GM19351 (cell line): Measurements from ENCODE around the gene DCP2.

Experiments used
- ATAC-seq: cut with Tn5 transposase; IDR thresholded peaks from one replicate; pipeline ENCODE4 v1.9.1; 2021; ENCODE audit warnings: mild to moderate bottlenecking, moderate library complexity; ENCODE audit not compliant: unreplicated experiment

Gene DCP2

DNA sequence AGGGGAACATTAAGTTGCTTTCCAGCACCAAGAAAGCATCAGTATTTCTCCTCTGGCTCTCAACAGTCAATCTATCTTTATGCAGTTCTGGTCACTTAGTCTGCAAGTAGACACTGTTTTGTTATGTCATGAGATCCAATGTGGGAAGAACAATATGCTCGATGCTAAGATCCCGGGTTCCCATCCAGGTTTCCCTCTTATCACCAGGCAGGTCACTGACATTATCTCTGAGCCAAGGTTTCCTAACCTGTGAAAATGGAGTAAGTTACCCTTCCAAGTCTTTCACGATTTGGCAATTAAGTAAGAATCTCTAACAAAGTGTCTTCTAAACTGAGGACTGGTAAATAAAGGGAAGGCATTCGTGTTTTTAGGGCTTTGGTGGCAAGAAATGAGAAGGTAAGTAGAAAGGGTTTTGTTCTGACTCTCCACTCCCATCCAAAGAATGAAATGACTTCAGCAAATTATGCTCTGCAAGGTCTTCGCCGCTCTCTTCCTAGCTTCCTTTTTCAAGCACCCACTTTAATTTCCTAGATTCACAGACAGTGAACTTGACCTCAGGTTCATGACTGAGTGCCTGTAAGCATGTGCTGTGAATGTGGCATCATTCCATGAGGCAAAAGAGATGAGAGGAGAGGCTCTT lies 86.4 kb downstream of the DCP2 start:
- ATAC-seq: no peak

DNA sequence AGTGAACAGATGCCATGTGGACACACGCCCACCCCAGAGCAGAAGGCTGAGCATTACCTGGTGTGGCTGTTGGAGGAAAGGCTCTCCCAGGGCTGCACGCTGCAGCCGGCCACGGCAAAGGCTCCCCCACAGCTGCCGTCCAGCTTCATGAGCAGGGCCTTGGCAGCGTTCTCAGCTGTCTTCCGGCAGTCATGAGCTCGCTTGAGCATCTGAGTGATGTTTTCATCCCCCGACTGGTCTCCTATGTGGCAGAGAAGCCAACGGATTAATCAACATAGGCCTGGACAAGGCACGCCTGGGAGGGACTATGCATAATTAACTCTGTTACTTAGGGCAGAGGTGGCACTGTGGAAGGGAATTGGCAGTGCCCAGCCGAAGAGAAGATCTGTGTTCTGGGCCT lies 87.3 kb downstream of the DCP2 start:
- ATAC-seq: no peak

DNA sequence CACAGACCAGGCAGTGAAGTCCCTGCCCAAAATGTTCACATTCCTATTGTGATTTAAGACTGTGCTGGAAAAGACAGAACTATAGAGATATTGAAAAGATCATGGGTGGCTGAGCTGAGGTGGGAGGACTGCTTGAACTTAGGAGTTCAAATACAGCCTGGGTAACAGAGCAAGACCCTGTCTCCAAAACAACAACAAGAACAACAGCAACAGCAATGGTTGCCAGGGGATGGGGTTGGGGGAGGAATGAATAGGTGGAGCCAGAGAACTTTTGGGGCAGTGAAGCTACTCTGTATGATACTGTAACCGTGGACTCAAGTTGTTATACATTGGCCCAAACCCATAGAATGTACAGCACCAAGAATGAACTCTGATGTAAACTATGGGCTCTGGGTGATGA lies 88.2 kb downstream of the DCP2 start:
- ATAC-seq: no peak

DNA sequence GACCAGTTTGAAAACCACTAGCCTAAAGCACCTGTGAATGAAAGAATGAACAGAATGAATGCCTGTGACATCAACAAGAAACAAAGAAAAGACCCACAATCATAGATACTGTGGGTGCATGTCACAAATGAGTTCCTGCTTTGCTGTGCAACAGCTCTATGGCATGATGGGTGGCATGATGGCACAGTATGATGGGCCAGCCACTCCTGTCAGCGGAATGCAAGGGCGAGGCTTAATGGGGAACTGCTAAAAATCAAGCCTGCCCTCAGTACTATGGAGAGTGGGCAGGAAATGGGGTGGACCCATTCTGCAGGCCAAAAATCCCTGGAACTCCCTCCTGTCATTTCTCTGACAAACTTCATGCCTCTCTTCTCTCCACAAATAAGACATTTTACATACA lies 89.0 kb downstream of the DCP2 start:
- no peak for ATAC-seq

DNA sequence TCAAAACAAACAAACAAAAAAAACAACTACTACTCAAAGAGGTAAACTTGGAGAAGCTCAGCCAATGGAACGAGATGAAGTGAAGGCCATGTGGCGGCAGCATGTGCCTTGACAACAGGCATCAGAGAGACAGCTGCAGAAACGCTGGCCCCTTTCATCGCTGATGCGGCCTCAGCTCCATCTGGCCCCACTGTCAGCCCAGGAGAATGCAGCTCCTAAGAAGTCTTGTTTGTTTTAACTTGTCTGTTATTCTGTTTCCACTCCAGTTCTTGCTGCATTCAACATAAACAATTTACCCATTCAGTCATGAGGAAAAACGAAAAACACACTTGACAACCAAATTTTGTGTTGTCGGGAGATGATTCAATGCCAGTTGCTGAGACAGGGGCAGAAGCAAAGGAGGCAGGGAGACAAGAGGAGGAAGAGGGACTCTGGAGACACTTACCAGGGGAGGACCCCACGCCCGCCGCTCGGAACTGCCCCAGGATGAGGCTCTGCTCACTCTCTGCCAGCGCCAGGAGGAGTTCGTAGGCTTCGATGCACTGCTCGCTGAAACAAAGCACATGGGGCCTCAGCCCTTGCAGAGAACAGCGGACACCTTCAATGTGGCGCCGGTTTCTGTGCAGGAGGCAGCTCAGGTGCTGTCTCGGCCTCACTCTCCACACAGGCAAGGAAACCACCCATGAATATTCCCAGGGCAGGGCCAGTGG lies 91.2 kb downstream of the DCP2 start:
- ATAC-seq: no peak

DNA sequence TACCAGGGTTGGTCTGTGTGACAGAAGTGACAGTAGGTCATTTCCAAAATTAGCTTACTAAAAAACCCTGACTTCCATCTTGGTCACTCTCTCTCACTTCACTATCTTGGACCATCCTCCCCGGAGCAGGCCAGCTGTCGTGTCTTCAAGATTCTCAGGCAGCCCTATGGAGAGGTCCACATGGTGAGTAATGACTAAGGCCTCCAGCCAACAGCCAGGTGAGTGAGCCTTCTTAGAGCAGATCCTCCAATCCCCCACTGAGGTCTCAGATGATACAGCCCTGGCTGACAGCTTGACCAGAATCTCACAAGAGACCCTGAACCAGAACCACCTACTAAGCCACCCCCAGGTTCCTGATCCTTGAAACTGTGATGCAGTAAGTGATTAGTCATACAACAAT lies 92.0 kb downstream of the DCP2 start:
- no peak for ATAC-seq
